Ecto neural progenitor cell (in vitro differentiated cells): Measurements from ENCODE around the gene CYP4V2.
A peak's percentile ranks its signal among the peaks of the same experiment; 100 is the strongest.

Experiments used
- DNase-seq: peaks from one replicate; pipeline ENCODE4 v3.0.0-alpha.2; 2018; ENCODE audit warnings: low spot score

The CYP4V2 gene

DNA sequence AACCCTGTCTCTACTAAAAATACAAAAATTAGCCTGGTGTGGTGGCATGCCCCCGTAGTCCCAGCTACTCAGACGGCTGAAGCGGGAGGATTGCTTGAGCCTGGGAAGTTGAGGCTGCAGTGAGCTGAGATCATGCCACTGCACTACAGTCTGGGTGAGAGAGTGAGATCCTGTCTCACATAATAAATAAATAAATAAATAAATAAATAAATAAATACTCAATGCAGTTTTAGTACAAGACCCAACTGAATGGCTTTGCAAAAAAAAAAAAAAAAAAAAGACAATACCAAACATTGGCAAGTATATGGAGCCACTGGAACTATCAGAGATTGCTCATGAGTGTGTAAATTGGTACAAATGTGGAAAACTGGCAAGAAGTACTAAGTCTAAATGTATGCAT, 3.3 kb upstream of the CYP4V2 start:
- DNase-seq = no peak

DNA sequence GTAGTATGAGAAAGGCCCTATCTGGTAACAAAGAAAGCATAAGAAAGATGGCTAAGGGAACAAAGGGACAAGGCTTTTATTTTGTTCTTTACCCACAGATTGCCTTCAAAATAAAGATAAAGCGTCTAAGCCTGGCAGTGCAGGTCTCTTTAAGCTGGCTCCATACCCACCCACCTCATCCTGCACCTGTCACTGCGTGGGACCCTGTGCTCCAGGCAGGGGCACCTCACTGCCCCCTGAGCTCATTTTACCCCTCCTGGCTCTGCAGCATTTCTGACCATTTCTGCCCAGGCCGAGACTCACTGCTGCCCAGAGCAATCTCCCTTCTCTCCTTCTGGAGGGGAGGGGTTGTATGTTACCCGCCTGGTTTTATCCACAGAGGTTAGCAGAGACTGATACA, 1.7 kb upstream of the CYP4V2 start:
- no peak for DNase-seq

GRCh38 chr4:186190581-186191199, 677 bp upstream of the CYP4V2 start:
- no peak for DNase-seq

GRCh38 chr4:186192066-186192612, 772 bp downstream of the CYP4V2 start:
- peak; percentile 60 for DNase-seq

- no peak for DNase-seq
These were observed 2.5 kb downstream of the CYP4V2 start for GRCh38 chr4:186193851-186194250.

- no peak for DNase-seq
These were observed 4.7 kb downstream of the CYP4V2 start for GRCh38 chr4:186196063-186196462.

DNA sequence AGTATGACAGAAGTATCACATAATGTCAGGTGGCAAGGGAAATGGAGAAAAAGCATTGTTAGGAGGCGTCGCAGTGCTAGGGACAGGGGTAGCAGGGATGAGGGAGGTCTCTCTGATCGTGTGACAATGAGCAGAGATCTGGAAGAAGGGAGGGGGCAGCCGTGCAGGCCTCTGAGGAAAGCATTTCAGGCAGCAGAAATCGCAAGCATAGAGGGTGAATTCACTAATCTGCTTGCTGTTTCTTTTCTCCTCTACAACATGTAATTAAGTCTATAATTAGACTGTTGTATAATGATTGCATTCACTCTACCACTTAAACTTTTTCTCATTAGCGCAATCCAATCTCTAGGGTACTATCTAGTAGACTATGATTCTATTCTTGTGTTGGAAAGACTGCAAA, 9.1 kb downstream of the CYP4V2 start:
- no peak for DNase-seq

GRCh38 chr4:186201010-186201409, 9.6 kb downstream of the CYP4V2 start:
- no peak for DNase-seq

DNA sequence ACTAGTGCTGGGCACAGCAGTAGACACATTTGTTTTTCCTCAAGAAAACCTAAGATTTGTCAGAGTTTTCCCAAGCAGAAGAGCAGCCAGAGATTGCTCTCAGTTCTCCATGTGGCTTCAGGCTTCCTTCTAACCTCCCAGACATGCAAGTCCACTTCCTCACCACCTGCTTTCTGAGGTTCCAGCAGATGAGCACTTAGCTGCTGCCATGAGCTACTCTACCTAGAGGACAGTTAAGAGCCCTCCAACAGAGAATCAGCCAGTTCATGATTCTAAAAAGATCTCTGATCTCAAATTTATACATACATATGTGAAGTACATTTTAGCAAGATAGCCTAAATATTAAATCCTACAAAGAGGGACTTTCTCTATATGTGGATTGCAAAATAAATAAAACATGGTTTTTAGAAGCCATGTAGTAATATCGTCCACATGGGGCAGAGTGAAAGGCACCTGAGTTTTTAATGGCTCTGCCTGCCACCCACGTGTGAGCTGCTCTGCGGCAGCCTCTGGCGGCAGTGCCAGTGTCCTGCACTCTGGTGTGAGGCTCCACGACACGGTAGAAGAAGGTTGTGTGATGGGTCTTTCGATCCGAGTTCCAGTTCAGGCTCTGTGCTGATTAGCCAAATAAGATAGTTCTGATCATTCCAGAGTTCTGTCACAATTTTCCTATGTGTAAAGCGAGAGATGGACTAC, 10.3 kb downstream of the CYP4V2 start:
- no peak for DNase-seq

DNA sequence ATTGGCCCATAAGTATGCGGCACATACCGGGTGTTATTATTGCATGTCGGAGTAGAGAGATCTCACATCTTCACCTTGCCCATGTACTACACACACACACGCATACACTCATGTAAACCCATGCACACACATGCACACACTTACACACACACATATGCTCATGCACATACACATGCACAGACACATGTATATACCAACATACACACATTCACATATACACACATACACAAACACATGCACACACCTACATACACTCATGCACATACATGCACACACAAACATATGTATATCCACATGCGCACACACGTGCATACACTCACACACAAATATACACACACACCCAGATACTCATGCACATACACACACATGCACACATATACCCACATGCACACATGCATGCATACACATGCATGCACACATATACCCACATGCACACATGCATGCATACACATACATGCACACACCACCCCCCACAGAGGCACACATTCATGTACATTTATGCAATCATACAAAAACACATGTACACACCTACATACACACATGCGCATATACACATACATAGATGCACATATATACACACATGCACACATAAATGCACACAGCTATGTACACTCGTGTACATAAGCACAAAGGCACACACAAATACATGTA, 11.2 kb downstream of the CYP4V2 start:
- no peak for DNase-seq

- DNase-seq = no peak
These were observed 12.0 kb downstream of the CYP4V2 start for GRCh38 chr4:186203406-186203805.

- no peak for DNase-seq
These were observed 12.8 kb downstream of the CYP4V2 start for GRCh38 chr4:186204103-186204559.

DNA sequence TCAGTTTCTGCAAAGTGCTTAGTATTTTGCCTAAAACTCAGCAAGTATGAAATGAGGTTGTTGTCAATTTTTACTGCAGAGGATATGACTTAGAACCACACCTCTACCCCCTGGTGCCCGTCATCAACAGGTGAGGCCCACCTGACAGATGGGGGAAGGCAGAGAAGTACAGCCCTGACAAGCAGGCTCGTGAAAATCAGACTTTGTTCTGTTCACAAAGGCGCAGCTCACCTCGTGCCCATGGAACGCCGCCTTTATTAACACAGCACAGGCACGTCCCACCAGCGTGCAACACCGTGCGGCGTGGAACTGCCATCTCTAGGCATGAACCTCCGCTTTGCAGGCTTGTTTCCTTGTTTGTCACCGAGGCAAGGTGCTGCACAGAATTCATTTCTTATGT, 13.3 kb downstream of the CYP4V2 start:
- no peak for DNase-seq

- no peak for DNase-seq
These were observed 13.8 kb downstream of the CYP4V2 start for GRCh38 chr4:186205156-186205555.

GRCh38 chr4:186216465-186217024, 25.2 kb downstream of the CYP4V2 start:
- DNase-seq = no peak

DNA sequence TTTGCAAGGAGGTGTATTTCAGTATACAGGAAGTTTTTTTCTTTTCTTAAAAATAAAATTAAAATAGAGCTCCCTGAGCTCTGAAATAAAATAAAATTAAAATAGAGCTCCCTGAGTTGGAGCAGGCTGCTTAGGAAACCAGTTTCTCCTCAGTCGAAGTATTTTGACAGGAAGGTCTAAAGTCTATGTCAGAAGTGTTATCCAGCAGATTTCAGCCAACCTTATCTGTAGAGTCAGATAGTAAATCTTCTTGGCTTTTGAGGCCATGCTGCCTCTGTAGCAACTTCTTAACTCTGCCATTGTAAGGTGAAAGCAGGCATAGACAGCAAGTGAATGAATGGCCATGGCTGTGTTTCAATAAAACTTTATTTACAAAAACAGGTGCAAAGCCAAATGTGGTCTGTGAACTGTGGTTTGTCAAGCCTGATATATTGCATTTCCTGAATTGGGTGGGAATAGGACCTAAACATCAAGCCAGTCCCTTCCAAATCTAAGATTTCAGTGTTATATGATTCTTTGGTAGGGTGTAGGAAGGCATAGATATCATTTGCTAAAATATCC, 26.4 kb downstream of the CYP4V2 start:
- DNase-seq = no peak

GRCh38 chr4:186221624-186222023, 30.3 kb downstream of the CYP4V2 start:
- DNase-seq = no peak

GRCh38 chr4:186225848-186226247, 34.5 kb downstream of the CYP4V2 start:
- no peak for DNase-seq

DNA sequence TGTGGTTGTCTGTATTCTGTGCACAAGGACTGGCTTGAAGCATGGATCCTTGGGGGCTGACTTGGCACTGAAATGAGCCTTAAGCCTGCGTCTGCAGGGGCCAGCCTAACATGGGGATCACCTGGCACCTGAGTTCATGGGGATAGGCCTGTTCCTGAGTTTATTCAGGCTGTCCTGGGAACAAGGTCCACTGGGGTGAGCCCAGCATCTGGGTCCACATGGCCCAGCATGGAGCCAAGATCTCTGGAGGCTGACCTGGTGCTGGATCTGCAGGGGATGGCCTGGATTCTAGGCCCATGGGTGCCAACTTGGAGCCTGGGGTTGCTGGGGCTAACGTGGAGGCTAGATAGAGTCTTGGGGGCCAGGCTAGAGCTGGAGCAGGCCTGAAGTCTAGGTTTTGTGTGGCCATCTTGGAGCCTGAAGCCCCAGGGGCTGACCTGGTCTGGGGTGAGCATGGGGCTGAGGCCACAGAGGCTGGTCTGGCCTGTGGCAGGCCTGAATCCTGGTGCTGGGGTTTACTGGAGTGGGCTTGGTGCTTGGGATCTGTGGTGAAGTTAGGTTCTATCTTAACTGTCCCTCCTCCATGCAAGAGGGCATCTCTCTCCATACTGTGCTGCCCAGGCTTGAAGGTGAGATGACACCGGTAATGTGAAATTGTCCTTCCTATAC, 35.3 kb downstream of the CYP4V2 start:
- DNase-seq = no peak

GRCh38 chr4:186227221-186227620, 35.9 kb downstream of the CYP4V2 start, which contains the start of gene KLKB1:
Gene KLKB1, plus strand, starts transcription at chr4:186227507. Its CDS starts 689 bp downstream, at chr4:186228196.
- no peak for DNase-seq

DNA sequence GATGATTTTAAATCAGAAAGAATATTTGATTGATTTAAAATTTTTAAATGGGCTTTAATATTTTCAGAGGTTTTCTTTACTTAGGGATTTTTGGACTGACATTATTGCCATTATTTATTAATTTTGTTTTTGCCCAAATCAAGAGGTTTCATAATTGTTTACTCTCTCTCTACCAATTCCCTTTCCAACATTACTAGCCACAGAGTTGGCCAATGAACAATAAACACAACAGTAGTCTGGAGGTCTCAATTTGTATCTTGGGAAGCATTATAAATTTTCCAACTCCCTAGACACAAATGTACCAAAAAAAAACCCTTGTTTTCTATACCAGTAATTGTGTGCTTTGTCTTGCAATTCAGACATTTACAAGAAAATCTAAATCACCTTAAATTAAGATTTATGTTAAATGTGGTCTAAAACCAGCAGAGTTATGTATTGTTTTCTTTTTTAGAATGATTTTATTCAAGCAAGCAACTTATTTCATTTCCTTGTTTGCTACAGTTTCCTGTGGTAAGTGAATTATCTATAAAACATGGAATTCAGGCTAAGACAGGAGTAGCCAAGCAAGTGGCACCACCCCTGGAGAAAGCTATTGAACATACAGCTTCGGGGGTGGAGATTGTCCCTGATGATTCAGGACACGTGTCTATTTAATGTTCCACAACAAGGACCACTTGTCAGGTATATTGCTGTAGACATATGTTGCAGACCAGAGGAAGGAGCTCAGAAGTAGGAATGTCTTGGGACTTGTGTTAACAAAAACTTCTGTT, 36.6 kb downstream of the CYP4V2 start:
- no peak for DNase-seq
